H7 (cell line): ENCODE measurements around the gene CDK2AP2. TPM values are rescaled to one million over a fixed set of nuclear protein-coding genes. Genes with fewer than 3 reads are reported as not detected.

ENCODE experiments used
- DNase-seq: peaks from one replicate; pipeline ENCODE4 v3.0.0; 2012
- H3K27me3 ChIP-seq: 2 replicates; pipeline ENCODE4 v1.6.0; 2011; ENCODE audit warnings: mild to moderate bottlenecking, low read length; ENCODE audit not compliant: control insufficient read depth, insufficient read depth
- H3K36me3 ChIP-seq: replicated peaks from 2 replicates; pipeline ENCODE4 v1.5.1; 2011; ENCODE audit warnings: low read length; ENCODE audit not compliant: control insufficient read depth, insufficient read depth
- H3K4me3 ChIP-seq: 2 replicates; pipeline ENCODE4 v1.5.1; 2011; ENCODE audit warnings: low read depth, mild to moderate bottlenecking, control low read depth, low read length, moderate library complexity; ENCODE audit not compliant: insufficient read depth
- total RNA-seq: library from RNA; depleted of rRNA; stranded (reverse); fragments of >200 nt; shearing (Covaris generic); gene quantifications from 2 replicates; pipeline ENCODE4 v1.2.3, GENCODE V29; 2014; rRNA removed

CDK2AP2 gene
- total RNA-seq, 1 experiment from 2014 or later, result 38.1 TPM

GRCh38 chr11:67465189-67465510, 42.8 kb downstream of the CDK2AP2 start:
- no peak for DNase-seq
- H3K27me3 ChIP-seq, result no peaks in the 10 kb centered on the region
- peak overlapping the region; percentile 80 for H3K4me3 ChIP-seq
- H3K36me3 ChIP-seq, result no peaks in the 10 kb centered on the region

GRCh38 chr11:67464411-67465188, 43.4 kb downstream of the CDK2AP2 start:
- Histone ChIP-seq H3K36me3 (no peaks in the 10 kb centered on the region), H3K4me3 (peak overlapping the region; percentile 80), H3K27me3 (no peaks in the 10 kb centered on the region)
- DNase-seq, result peak; percentile 99

- H3K27me3 ChIP-seq, result no peaks in the 10 kb centered on the region
- peak; percentile 67 for DNase-seq
- no peaks in the 10 kb centered on the region for H3K36me3 ChIP-seq
- peak overlapping the region; percentile 37 for H3K4me3 ChIP-seq
These were observed 44.1 kb downstream of the CDK2AP2 start for GRCh38 chr11:67463680-67464410.

GRCh38 chr11:67463186-67463585, 44.8 kb downstream of the CDK2AP2 start:
- no peaks in the 10 kb centered on the region for H3K27me3 ChIP-seq
- no peak overlapping the region for H3K4me3 ChIP-seq
- DNase-seq, result peak; percentile 20
- H3K36me3 ChIP-seq, result no peaks in the 10 kb centered on the region

GRCh38 chr11:67458266-67458665, 49.7 kb downstream of the CDK2AP2 start:
- Histone ChIP-seq H3K36me3 (no peaks in the 10 kb centered on the region), H3K27me3 (no peaks in the 10 kb centered on the region), H3K4me3 (no peak overlapping the region)
- peak; percentile 46 for DNase-seq

GRCh38 chr11:67457453-67457852, 50.5 kb downstream of the CDK2AP2 start:
- H3K4me3 ChIP-seq, result no peak overlapping the region
- no peaks in the 10 kb centered on the region for H3K36me3 ChIP-seq
- peak; percentile 23 for DNase-seq
- H3K27me3 ChIP-seq, result no peaks in the 10 kb centered on the region

Other genes with a start within 250 kb of the CDK2AP2 start
- gene GRK2, start 241.7 kb downstream of the CDK2AP2 start, total RNA-seq, result 73.8 and 82.1 TPM in 2 replicates
- 29.1 and 32.2 TPM in 2 replicates for gene ANKRD13D, start 218.9 kb downstream of the CDK2AP2 start, total RNA-seq
- gene SSH3, start 204.6 kb downstream of the CDK2AP2 start, total RNA-seq, result 23.6 and 30.2 TPM in 2 replicates
- 49.8 and 53.9 TPM in 2 replicates for gene POLD4, start 154.6 kb downstream of the CDK2AP2 start, total RNA-seq
- 3.7 and 4.4 TPM in 2 replicates for gene CLCF1, start 134.6 kb downstream of the CDK2AP2 start, total RNA-seq
- gene RAD9A, start 116.2 kb downstream of the CDK2AP2 start, total RNA-seq, result 20.2 and 27.0 TPM in 2 replicates
- gene PPP1CA, start 106.3 kb downstream of the CDK2AP2 start, total RNA-seq, result 246 and 314 TPM in 2 replicates
- 0.44 and 0.52 TPM in 2 replicates for gene TBC1D10C, start 104.1 kb downstream of the CDK2AP2 start, total RNA-seq
- gene CARNS1, start 92.5 kb downstream of the CDK2AP2 start, total RNA-seq, result 0.07 and 0.17 TPM in 2 replicates
- gene RPS6KB2, start 79.7 kb downstream of the CDK2AP2 start, total RNA-seq, result 88.9 and 90.2 TPM in 2 replicates
- 0.74 and 2.6 TPM in 2 replicates for gene PTPRCAP, start 70.5 kb downstream of the CDK2AP2 start, total RNA-seq
- 116 and 134 TPM in 2 replicates for gene CORO1B, start 64.7 kb downstream of the CDK2AP2 start, total RNA-seq
- gene GPR152, start 55.4 kb downstream of the CDK2AP2 start, total RNA-seq, result not detected in 2 replicates
- gene CABP4, start 52.8 kb downstream of the CDK2AP2 start, total RNA-seq, result not detected in 2 replicates
- 34.9 and 51.7 TPM in 2 replicates for gene TMEM134, start 38.9 kb downstream of the CDK2AP2 start, total RNA-seq
- 40.8 and 51.2 TPM in 2 replicates for gene AIP, start 25.1 kb downstream of the CDK2AP2 start, total RNA-seq
- 36.9 and 37.5 TPM in 2 replicates for gene PITPNM1, start 2.8 kb downstream of the CDK2AP2 start, total RNA-seq
- gene CABP2, start 15.3 kb upstream of the CDK2AP2 start, total RNA-seq, result not detected in 2 replicates
- gene GSTP1, start 75.7 kb upstream of the CDK2AP2 start, total RNA-seq, result 2,691 and 2,979 TPM in 2 replicates
- 302 and 350 TPM in 2 replicates for gene NDUFV1, start 98.8 kb upstream of the CDK2AP2 start, total RNA-seq
- 8.1 and 8.7 TPM in 2 replicates for gene NUDT8, start 121.8 kb upstream of the CDK2AP2 start, total RNA-seq
- 0.07 TPM in 1 of 2 replicates, not detected in the other for gene TBX10, start 131.6 kb upstream of the CDK2AP2 start, total RNA-seq
- gene ACY3, start 142.6 kb upstream of the CDK2AP2 start, total RNA-seq, result not detected in 2 replicates
- not detected in 2 replicates for gene ALDH3B2, start 166.5 kb upstream of the CDK2AP2 start, total RNA-seq